Measurements from ENCODE around the gene CRYBG2.

CRYBG2 gene

DNA sequence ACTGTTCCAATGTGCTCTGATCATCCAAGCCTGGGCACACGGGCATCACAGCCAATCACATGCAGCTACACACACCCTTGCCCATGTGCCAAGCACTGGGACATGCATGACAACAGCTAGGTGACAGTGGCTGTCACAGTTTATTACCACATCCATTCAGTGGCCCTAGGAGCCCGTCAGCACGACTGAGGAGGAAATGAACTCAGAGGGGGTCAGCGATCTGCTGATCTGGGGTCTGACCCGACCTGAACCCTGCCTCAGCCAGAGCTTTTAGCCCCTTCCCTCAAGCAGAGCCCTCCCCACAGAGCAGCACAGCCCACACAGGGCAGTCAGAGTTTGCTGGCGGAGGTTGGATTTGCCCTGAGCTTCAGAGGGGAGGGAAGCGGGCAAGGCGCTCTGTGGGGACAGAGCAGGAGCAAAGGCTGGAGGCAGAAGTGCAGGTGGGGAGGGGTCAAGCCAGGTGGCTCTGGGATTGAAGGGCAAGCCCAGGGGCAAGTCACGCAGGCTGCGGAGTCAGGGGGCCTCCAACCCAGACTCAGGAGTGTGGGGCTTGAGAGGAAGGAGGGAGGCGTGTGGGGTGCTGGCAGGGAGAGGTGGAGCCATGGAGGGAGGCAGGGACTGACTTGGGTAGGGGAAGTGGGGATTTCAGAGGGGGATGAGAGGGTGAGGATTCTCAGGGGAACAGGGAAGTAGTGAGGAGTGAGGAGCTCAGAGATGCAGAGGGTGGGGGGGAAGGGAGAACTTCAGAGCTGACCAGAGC is 63.6 kb downstream of the CRYBG2 start:
- no peak for FAIRE-seq

DNA sequence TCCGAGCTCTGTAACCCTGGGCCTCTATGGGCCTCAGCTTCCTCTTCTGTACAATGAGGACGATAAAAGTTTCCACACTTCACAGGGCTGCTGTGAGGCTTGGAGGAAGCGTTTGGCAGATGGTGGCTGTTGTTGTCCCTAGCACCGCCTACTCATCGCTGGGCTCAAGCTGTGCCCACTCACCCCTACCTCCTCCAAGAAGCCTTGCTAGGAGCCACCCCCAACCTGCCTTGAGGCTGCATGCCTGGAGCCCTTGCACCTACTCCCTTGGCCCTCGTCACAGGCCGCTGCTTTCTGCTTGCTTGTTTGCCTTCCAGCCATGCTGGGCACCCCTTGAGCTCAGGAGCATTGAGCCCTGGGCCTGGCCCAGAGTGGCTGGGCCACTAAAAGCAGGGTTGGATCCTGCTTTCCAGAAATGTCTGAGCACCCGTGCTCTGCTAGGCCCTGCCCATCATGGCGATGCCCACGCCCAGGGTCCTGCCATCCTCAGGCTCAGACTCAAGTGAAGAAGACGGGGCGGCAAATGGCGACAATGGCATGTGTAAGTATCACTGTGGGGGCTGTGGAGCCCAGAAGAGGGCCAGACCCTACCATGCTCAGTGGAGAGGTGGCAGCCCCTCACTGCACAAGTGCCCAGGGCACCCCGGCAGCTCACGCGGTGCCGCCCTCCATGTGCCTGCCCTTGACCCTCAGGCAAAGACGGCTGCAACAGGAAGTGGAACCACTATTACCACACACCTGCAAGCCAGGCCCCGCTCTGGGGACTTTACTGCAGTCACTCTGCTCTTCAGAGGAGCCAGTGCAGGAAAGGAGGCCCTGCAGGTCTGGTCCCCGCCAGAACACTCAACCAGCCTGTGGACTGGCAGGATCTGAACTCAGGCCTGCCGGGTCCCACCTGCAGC is 64.5 kb downstream of the CRYBG2 start:
- no peak for FAIRE-seq

DNA sequence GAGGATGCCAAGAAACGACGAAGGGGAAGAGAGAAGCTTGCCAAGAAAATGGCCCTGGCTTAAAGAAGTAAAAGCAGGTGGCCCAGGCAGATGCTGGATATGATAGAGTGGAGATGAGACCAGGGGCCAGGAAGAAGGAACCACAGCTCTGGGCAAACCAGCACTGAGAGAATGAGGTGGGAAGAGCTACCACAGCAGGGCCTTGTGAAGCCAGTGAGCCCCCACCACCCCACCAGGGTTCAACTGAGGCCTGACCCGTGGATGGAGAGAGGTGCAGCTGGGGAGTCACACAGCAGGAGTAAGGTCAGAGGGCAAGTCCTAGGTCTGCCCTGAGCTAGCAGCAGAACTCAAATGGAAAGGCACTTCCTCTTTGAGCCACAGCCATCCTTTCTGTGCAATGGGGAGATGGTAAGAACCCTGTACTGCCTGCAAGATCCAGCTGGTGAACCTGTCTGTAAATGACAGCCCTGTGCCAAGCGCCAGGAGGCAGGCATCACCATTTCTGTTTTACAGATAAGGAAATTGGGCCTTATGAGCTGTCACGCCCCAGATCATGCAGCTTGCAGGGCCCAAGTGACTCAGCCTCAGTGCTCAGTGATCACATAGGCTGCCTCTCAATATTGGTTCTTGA is 65.5 kb downstream of the CRYBG2 start:
- no peak for FAIRE-seq

DNA sequence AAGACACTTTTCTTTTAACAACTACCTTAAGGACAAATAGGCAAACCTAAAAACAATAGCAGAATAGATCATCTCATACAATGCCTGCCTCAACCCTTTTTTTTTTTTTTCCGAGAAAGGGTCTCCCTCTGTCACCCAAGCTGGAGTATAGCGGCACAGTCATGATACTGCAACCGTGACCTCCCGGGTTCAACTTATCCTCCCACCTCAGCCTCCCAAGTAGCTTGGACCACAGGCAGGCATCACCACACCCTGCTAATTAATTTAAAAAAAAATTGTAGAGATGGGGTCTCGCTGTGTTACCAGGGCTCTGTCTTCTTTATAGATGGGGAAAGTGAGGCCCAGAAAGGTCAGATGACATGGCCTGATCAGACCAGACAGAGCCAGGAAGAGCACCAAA is 66.1 kb downstream of the CRYBG2 start:
- FAIRE-seq: no peak

DNA sequence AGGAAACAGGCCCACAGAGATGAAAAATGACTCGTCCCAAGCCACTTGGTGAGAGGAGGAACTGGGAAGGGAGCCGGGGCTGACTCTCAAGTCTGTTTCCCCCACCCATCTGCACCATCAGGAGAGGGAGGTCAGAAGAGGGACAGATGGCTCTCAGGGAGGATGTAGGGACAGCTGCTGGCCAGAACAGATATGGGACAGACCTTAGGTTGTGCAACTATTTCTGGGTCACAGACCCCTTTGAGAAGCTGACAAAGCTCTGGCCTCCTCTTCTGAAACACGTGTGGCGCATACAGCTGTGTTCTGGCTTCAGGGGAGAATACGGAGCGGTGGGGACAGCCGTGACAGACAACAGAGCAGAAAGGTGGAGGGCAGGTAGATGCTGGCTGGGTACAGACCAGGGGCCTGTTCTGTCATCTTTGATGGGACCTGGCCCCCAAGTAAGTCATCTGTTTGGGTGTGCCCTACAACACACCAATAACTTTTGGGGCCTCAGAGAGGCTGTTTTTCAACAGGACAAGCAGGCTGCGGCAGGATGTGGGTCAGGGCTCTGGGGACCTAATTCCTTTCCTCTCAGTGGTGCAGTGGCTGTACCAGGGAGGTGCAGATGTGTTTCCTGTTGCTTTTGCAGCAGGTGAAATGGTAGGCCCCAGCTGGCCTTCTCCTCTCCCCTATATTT is 66.8 kb downstream of the CRYBG2 start:
- no peak for FAIRE-seq

DNA sequence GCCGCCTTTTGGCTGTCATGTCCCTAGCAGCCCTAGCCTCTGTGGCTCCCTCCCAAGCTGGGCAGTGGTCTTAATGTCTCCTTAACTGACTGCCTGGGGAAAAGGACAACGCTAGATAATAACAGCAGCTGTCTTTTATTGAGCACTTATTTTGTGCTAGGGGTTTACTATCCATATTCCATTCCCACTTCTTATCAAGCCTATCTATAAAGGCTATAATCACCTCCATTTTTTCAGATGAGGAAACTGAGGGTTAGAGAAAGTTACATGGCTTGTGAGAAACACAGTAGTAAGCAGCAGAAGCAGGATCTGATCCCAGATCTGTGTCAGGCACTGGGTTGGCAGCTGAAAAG is 67.9 kb downstream of the CRYBG2 start:
- FAIRE-seq: no peak

DNA sequence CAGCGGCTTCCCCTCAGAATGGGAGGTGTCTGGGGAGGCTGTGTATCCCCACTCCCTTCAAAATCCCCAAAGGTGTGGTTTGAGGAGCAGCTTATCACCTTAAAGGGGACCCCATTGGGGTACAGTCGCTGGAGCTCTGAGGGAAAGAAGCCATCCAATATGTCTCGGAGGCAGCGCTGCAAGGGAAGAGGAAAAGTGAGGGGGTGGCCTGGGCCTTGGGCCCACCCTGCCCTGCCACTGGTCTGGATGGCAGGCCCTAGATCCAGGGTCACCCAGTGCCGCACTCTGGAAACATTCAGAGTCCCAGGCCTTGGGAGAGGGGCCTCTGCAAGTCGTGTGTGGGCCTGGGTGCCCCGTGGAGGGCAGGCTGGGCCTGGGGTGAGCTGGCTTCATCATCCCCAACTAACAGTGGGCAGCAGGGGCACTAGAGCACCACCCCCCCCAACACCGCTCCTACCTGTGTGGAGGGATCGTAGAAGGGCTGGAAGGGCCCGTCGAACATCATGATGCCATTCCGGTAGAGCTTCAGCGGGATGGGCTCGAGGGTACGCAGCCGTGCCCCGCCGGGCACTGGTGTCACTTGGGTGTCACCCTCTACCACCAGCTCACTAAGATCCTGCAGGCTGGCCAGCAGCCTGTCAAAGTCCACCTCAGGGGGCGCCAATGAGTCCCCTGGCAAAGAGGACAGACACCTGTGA is 68.4 kb downstream of the CRYBG2 start:
- no peak for FAIRE-seq

DNA sequence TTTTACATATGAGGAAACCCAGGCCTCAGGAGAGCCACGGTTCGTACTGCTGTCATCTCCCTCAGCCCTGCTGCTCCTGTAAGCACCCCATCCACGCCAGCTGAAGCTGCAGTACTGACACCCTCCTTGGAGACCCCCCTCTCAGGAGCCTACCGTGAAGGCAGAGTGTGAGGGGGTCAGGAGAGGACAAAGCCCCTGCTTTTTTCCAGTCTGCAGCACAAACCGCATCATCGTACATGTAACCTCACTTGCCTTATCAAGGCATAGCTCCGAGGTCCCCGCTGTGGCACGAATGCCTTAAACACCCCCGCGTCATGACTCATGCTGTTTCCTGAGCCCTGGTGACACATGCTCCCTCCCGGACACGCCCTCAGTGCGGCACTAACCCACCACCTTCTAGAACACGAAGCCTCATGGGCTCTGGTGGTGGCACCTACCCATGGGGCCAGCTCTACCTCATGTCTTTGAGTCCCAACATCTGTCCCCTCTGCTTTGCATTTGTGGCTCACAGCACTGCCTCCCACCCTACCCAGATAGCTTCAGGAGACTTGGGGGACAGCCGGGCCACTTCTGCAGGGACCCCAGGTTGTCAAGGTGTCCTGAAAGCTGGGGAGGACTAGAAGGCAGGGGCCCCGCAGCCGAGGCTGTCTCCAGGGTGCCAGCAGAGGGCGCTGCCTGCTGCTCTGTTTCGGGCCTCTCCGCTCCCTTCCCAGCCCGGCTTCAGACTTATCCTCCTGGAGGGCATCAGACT is 69.2 kb downstream of the CRYBG2 start:
- no peak for FAIRE-seq

DNA sequence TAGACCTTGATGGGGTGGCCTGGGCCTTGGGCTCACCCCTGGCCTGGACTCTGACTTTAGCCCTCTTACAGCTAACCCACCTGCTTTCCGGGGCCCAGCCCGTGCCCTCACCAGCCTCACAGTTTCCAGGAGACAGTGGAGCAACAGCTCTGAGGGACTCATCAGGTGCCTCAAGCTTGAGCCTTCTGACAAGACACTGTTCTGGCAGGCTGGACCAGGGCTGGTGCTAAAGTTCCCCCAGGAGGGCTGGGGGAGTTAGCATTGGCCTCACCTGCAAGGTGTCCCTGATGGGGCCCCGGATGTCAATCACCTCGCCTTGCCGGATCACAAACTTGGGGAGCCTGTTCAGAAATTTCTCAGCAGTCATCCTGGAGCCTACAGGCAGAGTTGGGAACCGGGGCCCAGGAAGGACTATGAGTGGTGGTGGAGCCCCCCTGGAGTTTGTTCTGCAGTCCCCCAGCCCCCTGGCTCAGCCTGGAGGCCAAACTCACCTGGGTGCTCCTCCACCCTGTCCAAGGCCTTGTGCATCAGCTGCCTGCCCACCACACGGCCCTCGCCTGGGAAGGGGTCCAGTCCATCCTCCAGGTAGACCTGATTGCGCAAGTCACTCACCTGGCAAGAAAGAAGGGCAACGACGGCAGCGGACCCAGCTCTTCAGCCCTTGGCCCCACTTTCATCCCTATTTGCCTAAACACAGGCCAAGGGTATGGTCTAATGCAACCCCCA is 69.9 kb downstream of the CRYBG2 start:
- FAIRE-seq: no peak

DNA sequence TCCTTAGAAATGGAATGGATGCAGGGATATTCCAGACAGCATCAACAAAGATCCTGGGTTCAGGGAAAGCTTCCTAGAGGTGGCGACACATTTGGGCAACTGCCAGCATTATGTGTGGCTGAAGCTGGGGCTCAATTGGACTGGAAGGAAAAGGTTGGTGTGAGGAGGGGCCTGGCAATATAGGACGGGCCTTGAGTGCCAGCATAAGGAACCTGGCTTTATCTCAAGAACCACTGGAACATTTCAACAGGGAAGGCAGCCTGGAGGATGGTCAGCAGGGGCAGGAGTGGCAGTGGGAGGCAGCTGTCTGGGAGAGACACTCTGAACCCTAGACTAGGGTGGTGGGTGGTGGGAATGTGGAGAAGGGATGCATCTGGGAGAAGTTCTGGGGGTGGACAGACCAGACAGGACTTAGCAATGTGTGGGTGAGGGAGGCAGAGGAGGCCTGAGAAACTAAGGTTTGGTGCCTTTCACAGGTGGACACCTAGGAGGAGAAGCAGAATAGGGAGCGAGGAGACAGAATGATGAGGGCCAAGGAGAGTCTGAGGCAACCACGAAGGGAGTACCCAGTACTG is 70.6 kb downstream of the CRYBG2 start:
- FAIRE-seq: no peak

DNA sequence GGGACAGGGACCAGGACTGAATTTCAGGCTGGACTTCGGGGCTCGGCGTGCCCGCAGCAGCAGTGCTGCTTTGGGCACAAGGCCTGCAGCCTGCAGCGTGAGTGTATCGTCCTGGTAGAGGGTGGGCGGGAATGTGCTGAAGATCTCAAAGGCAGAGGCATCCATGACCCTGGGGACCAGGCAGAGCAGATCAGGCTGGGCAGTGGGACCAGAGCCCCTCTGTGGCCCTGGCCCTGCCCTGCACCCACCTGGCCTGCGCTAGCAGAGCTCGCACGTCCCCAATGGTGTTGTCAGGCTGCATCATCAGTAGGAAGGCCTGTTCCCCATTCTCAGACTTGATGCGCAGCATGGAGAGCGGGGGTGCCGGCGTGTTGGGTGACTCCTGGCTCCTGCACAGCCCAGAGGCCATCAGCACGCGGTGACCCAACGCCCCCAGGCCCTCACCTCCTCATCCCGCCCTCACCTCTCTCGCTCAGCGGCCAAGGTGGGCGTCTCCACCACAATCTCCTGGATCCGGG is 71.5 kb downstream of the CRYBG2 start:
- no peak for FAIRE-seq

DNA sequence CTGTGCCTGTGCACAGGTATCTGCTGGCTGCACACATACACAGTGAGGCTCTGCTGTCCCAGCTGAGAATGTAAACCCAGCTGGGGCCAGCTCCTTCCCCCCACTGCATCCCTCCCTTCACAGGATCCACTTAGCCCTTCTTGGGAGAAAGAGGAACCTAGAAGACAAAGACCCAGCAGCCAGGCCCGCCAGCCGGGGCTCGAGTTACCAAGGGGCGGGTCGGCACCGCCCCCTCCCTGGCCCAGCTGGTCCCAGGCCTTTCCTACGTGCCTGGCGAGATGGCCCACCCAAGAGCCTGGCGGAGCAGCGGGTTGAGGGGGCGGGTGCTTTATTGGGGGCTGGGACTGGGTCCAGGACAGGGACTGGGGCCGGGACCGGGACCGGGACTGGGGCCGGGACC is 72.0 kb downstream of the CRYBG2 start:
- no peak for FAIRE-seq

DNA sequence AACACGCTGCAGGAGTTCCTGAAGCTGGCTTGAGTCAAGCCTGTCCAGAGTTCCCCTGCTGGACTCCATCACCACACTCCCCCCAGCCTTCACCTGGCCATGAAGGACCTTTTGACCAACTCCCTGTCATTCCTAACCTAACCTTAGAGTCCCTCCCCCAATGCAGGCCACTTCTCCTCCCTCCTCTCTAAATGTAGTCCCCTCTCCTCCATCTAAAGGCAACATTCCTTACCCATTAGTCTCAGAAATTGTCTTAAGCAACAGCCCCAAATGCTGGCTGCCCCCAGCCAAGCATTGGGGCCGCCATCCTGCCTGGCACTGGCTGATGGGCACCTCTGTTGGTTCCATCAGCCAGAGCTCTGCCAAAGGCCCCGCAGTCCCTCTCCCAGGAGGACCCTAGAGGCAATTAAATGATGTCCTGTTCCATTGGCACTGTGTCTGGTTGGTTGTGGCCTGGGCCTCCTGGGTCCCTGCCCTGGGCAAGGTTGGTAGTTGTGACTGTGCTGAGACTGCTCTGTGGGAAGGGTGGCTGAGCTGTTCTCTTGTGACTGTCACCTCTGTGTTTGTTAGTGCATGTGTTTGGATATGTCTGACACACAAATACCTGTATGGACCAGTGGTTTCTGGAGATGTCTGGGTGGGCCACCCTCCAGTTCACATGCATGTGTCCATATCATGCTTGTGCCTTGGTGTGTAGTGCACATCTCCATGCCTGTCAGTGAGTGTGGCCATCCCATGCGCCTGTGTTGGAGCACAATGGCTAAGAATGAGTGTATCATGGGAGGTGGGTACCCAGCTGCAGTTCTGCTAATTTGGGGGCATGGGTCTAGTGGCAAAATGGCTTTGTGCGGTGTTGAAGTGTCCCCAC is 72.6 kb downstream of the CRYBG2 start:
- no peak for FAIRE-seq

DNA sequence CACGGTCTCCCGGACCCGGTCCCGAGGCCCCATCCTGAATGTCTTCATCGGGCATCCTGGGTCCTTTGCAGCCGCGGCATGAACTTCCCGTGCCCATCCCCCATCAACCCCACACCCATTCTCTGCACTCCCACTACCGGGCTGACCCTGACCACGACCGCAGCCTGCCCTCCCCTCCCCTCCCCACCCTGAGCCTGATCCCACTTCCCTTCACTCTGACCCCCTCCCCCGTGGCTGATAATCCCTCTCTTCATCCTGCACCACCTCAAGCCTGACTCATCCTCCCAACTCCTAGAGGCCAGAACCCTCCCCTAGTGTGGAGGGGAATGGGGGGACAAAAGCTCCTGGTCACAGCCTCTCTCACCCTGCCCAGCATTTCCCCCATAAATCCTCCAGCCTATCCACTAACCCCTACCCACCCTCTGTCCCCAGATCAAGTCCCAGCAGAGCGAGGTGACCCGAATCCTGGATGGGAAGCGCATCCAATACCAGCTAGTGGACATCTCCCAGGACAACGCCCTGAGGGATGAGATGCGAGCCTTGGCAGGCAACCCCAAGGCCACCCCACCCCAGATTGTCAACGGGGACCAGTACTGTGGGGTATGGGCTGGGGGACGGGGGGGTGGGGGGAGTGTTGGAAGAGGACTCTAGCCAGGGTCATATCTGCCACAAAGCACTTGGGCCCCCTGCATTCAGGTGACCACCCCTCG is 73.4 kb downstream of the CRYBG2 start:
- FAIRE-seq: no peak

DNA sequence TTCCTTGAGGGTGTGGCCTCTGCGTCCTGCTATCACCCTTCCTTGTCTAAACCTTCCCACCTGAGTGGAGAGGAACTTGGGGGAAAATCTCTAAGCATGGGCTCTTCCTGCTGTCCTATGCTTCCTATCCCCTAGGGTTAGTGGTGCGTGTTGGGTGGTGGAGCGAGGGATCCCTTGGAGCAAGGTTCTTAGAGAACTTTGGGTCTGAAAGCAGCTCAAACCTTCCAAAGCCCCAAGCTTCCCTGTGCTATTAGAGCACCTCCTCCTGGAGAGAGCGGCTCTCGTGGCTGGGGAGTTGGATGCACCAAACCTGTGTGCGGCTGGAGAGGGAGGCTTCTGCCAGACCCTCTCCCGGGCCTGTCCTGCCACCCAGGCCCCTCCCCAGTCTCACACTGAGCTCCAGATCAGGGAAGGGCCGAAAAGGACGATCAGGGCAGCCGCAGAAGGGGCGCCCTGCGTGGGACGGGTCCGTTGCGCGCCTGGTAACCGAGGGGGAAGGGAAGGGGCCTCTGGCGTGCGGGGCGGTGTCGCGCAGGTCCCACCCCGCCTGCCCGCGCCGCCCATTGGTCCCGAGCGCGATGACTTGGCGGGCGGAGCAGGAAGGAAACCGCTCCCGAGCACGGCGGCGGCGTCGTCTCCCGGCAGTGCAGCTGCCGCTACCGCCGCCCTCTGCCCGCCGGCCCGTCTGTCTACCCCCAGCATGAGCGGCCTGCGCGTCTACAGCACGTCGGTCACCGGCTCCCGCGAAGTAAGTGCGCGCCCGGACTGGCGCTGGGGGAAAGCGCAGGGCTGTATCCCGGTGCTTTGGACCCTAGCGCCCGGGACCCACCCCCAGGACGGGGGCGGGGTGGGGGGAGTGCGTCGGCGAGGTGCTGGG is 74.2 kb downstream of the CRYBG2 start, which contains the start of gene SH3BGRL3:
TSS of gene SH3BGRL3 (plus strand) at position 631 of the 877 bp plus-strand sequence. CDS start at position 701, 70 bp downstream.
- FAIRE-seq: no peak

DNA sequence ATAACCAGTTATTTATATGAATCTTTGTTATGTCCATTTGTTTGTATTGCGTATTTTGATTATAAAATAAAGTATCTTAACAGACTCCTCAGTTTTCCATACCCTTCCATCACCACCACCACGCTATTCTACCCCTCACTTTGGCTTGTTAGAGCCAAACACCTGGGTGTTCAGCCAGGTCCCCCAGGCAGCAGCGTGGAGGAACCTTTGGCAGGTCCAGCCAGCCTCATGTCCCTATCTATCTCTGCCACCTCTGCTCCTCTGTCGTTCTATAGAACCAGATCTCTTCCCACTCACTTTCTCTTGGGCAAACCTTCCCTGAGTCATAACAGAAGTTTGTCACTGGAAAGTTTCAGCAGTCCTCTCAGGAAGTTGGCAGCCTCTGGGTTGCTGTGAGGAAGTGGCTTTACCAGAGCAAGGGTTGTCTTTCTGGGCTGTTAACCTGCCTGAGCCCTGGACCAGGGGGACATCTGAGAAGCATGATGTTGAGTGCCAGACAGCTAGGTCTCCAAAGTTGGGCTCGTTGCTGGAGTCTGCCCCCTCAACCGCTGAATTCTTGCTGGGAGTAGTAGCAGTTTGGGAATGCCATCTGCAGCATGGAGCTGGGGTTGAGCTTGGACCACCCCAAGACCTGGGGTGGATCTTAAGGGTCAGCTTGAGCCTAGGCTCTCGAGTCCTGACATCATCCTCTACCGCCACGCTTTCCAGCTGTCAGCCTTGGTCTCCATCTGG is 75.0 kb downstream of the CRYBG2 start:
- no peak for FAIRE-seq

DNA sequence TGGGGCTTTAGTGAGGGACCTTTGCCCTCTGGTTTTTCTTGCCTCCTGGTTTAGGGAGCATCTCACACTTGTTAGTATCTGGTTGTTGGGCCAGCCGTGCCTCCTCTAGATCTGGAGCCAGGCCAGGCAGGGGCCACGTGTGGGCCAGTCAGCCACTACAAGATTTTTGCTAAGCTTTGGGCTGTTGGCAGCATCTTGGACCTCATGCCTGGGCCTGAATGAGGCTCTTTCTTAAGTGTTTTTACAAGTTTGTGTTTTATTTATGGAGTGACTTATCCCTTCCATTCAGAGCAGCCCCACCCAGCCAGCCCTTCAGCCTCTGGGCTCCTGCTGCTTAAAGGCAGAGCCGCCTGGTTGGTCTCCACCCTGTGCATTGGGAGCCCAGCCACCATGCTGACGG is 75.6 kb downstream of the CRYBG2 start:
- no peak for FAIRE-seq
